Measurements from ENCODE around the gene CD47. TPM values are rescaled to one million over a fixed set of nuclear protein-coding genes. Genes with fewer than 3 reads are reported as not detected.

Gene CD47
- polyA plus RNA-seq, 1 of the 3 experiments (the other 2 are of a cell fraction) = 19.6 TPM

- Histone ChIP-seq H3F3A (replicated peaks; ENCODE audit: insufficient read depth) (no peaks in the 10 kb centered on the region), H3K9me2 (no peaks in the 10 kb centered on the region), H3K79me2 (ENCODE audit: insufficient read depth) (no peaks in the 10 kb centered on the region), H3K27me3 (ENCODE audit: insufficient read depth) (no peaks in the 10 kb centered on the region), H3K27ac (ENCODE audit: low read depth in 2 of 2, low read length in 1 of 2) (no peak overlapping the region), H3K4me3 (ENCODE audit: low read depth in 2 of 2, low read length in 1 of 2) (no peak overlapping the region), H3K4me2 (no peak overlapping the region), H3K36me3 (replicated peaks in 1 of 2; ENCODE audit: control insufficient read depth in 1 of 2, insufficient read depth in 2 of 2, low read length in 1 of 2) (no peaks in the 10 kb centered on the region), H3K4me1 (ENCODE audit: control insufficient read depth in 1 of 2, insufficient read depth in 2 of 2, low read depth in 1 of 2, low read length in 1 of 2) (no peaks in the 10 kb centered on the region; a peak in 2 of 4 replicates), H2AFZ (ENCODE audit: low read depth) (no peak overlapping the region), H3K9me3 (no peaks in the 10 kb centered on the region), H4K20me1 (ENCODE audit: insufficient read depth) (no peaks in the 10 kb centered on the region), H3K9ac (no peak overlapping the region)
- no peak for TF ChIP-seq REST (IDR thresholded peaks at IDR 0.05; ENCODE audit: low read depth, low read length)
- TF ChIP-seq, protein P1, sequence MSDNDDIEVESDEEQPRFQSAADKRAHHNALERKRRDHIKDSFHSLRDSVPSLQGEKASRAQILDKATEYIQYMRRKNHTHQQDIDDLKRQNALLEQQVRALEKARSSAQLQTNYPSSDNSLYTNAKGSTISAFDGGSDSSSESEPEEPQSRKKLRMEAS (IDR thresholded peaks at IDR 0.05; ENCODE audit: low read depth) = no peak
- no peak for TF ChIP-seq ELF1 (IDR thresholded peaks at IDR 0.05)
- TF ChIP-seq NFIC (IDR thresholded peaks at IDR 0.05; ENCODE audit: borderline replicate concordance) = no peak
- TF ChIP-seq SMC3 (IDR thresholded peaks at IDR 0.05; ENCODE audit: low read depth, low read length) = no peak
- no peak for TF ChIP-seq USF1 (IDR thresholded peaks at IDR 0.05; ENCODE audit: borderline replicate concordance, low read depth)
- no peak for TF ChIP-seq POLR2AphosphoS5 (IDR thresholded peaks at IDR 0.05; ENCODE audit: low read depth, low read length)
- TF ChIP-seq, protein P2, sequence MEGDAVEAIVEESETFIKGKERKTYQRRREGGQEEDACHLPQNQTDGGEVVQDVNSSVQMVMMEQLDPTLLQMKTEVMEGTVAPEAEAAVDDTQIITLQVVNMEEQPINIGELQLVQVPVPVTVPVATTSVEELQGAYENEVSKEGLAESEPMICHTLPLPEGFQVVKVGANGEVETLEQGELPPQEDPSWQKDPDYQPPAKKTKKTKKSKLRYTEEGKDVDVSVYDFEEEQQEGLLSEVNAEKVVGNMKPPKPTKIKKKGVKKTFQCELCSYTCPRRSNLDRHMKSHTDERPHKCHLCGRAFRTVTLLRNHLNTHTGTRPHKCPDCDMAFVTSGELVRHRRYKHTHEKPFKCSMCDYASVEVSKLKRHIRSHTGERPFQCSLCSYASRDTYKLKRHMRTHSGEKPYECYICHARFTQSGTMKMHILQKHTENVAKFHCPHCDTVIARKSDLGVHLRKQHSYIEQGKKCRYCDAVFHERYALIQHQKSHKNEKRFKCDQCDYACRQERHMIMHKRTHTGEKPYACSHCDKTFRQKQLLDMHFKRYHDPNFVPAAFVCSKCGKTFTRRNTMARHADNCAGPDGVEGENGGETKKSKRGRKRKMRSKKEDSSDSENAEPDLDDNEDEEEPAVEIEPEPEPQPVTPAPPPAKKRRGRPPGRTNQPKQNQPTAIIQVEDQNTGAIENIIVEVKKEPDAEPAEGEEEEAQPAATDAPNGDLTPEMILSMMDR (IDR thresholded peaks at IDR 0.05) = no peak
- TF ChIP-seq CHD2 (IDR thresholded peaks at IDR 0.05; ENCODE audit: low read length, partially characterized antibody) = no peak
- TF ChIP-seq YY1 (IDR thresholded peaks at IDR 0.05; ENCODE audit: low read depth) = no peak
- TF ChIP-seq MEF2A (IDR thresholded peaks at IDR 0.05; ENCODE audit: borderline replicate concordance, low read depth) = no peak
- no peak for TF ChIP-seq IRF3 (IDR thresholded peaks at IDR 0.05; ENCODE audit: low read depth, low read length)
- no peak for TF ChIP-seq FOSL2 (IDR thresholded peaks at IDR 0.05; ENCODE audit: borderline replicate concordance, low read depth)
- TF ChIP-seq ZBTB33 (IDR thresholded peaks at IDR 0.05; ENCODE audit: borderline replicate concordance, low read depth) = no peak
- TF ChIP-seq MXI1 (IDR thresholded peaks at IDR 0.05; ENCODE audit: low read depth, low read length) = no peak
- TF ChIP-seq, protein P3, sequence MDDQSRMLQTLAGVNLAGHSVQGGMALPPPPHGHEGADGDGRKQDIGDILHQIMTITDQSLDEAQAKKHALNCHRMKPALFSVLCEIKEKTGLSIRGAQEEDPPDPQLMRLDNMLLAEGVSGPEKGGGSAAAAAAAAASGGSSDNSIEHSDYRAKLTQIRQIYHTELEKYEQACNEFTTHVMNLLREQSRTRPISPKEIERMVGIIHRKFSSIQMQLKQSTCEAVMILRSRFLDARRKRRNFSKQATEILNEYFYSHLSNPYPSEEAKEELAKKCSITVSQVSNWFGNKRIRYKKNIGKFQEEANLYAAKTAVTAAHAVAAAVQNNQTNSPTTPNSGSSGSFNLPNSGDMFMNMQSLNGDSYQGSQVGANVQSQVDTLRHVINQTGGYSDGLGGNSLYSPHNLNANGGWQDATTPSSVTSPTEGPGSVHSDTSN (IDR thresholded peaks at IDR 0.05) = no peak
- TF ChIP-seq SIN3A (IDR thresholded peaks at IDR 0.05; ENCODE audit: borderline replicate concordance, low read depth, low read length) = no peak
- ChIA-PET CTCF (interaction anchor here (1.1 to 1.8 kb wide), 3 partner anchors 12 to 109 kb away, joined by 3 to 6 read pairs (median 3); no protein-coding TSS in a partner anchor), POLR2A (no interaction called here)
- DNase-seq = no peak
- 97% methylated on average over 12 of the region's 12 CpGs for WGBS (ENCODE audit: low lambda C conversion rate)
These were observed 53.7 kb downstream of the CD47 start for GRCh38 chr3:108036984-108037741.

Data from SK-N-SH (cell line).